Panc1 (cell line): Measurements from ENCODE around the gene OR2M5. TPM values are rescaled to one million over a fixed set of nuclear protein-coding genes. Genes with fewer than 3 reads are reported as not detected.

ENCODE experiments used
- ATAC-seq: fragments of 200-7000 bp; cut with Tn5 transposase; 2 replicates; pipeline ENCODE4 v1.9.1; 2020; ENCODE audit warnings: mild to moderate bottlenecking, moderate library complexity
- BruUV-seq: library from RNA; stranded (reverse); fragments of 400-500 nt; replicated peaks from 2 replicates; lab custom pipeline; 2021; lab: Mats Ljungman, UMichigan
- CTCF ChIA-PET: fragments of 300-600 bp; sonication (Branson Sonifier 250); formaldehyde crosslinking; loops from one replicate; lab custom pipeline; 2022; ENCODE audit warnings: antibody characterized with exemption; lab: Charles Lee
- POLR2A ChIA-PET: fragments of 300-600 bp; sonication (Branson Sonifier 250); formaldehyde crosslinking; loops from one replicate; lab custom pipeline; 2022; ENCODE audit warnings: antibody characterized with exemption; lab: Charles Lee
- DNase-seq: peaks from one replicate; pipeline ENCODE4 v3.0.0-alpha.2; 2010; ENCODE audit warnings: low read depth, low spot score
- H3K27ac ChIP-seq: 2 replicates; pipeline ENCODE4 v1.5.1; 2011; ENCODE audit warnings: mild to moderate bottlenecking, low read length, inconsistent platforms
- H3K27me3 ChIP-seq: fragments of 200-500 bp; sonication (Bioruptor generic); 2 replicates; pipeline ENCODE4 v1.6.0; 2014; ENCODE audit warnings: low read length, inconsistent platforms; ENCODE audit not compliant: control insufficient read depth, insufficient read depth
- H3K36me3 ChIP-seq: fragments of 200-500 bp; sonication (Bioruptor generic); 2 replicates; pipeline ENCODE4 v1.5.1; 2014; ENCODE audit warnings: inconsistent platforms, mild to moderate bottlenecking, low read length, moderate library complexity; ENCODE audit not compliant: control insufficient read depth, insufficient read depth
- H3K4me1 ChIP-seq: 2 replicates; pipeline ENCODE4 v1.5.1; 2011; ENCODE audit warnings: inconsistent platforms, mild to moderate bottlenecking, low read length, moderate library complexity; ENCODE audit not compliant: control insufficient read depth, insufficient read depth
- H3K4me3 ChIP-seq, 2 experiments: 2 replicates each; pipeline ENCODE4 v1.5.1; 2011 to 2012; ENCODE audit warnings: low read depth in 2 of 2, low read length in 2 of 2, mild to moderate bottlenecking in 2 of 2, inconsistent platforms in 1 of 2, moderate library complexity in 1 of 2
- H3K9me3 ChIP-seq: fragments of 200-500 bp; sonication (Bioruptor generic); 2 replicates; pipeline ENCODE4 v1.5.1; 2014; ENCODE audit warnings: low read depth, mild to moderate bottlenecking, inconsistent platforms, low read length, moderate library complexity; ENCODE audit not compliant: control insufficient read depth, insufficient read depth
- POLR2AphosphoS5 ChIP-seq: IDR thresholded peaks from 2 replicates; pipeline ENCODE4 v1.6.1; 2012; ENCODE audit warnings: mild to moderate bottlenecking, low read depth, low read length, moderate library complexity
- REST ChIP-seq, 2 experiments: IDR thresholded peaks; 2 replicates each; pipeline ENCODE4 v1.6.1; 2011 to 2012; ENCODE audit warnings: low read depth in 2 of 2, control low read depth in 1 of 2, low read length in 1 of 2, mild to moderate bottlenecking in 1 of 2, moderate library complexity in 1 of 2; ENCODE audit not compliant: insufficient read depth in 1 of 2
- SIN3A ChIP-seq: IDR thresholded peaks from 2 replicates; pipeline ENCODE4 v1.6.1; 2012; ENCODE audit warnings: low read depth, mild to moderate bottlenecking, low read length, moderate library complexity, borderline replicate concordance; ENCODE audit not compliant: insufficient read depth
- TCF7L2 ChIP-seq: IDR thresholded peaks from 2 replicates; pipeline ENCODE4 v1.6.1; 2011; ENCODE audit warnings: mild to moderate bottlenecking, low read depth, low read length, inconsistent platforms
- in situ Hi-C: cut with HindIII; loops from 2 replicates; pipeline ENCODE4 v1.10.0; 2016; ENCODE audit warnings: low sequenced_read_pairs, low pct_unique_long_range_greater_than_20kb
- intact Hi-C: fragments of 100-400 bp; cut with micrococcal nuclease; formaldehyde crosslinking; loops from one replicate; pipeline ENCODE4 v1.10.0; 2022; ENCODE audit not compliant: unreplicated experiment
- total RNA-seq: library from RNA; stranded (reverse); gene quantifications from one replicate; pipeline ENCODE4 v1.2.1, GENCODE V29; 2021; ENCODE audit not compliant: unreplicated experiment
- TF ChIP-seq, protein P1 (sequence below): fragments of 450-650 bp; IDR thresholded peaks from 2 replicates; pipeline ENCODE4 v1.5.1; 2017; ENCODE audit warnings: mild to moderate bottlenecking

OR2M5 gene
- total RNA-seq, 1 experiment from 2014 or later: not detected

DNA sequence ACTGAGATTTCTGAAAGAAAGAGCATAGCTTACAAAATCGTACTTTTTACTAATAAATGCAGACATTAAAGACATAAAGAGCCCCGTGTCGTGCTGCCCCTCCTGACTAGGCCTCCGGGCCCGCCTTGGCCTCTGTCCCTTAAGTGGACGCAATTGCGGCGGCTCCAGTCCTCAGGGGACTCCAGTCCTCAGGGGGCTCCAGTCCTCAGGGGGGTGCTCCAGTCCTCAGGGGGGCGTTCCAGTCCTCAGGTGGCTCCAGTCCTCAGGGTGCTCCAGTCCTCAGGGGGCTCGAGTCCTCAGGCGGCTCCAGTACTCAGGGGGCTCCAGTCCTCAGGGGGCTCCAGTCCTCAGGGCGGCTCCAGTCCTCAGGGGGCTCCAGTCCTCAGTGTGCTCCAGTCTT, 19.1 kb downstream of the OR2M5 start:
- TF ChIP-seq SIN3A (no peak), TCF7L2 (no peak), POLR2AphosphoS5 (no peak), REST (IDR thresholded peaks at IDR 0.05; ENCODE audit: insufficient read depth in 1 of 2, low read depth in 2 of 2, low read length in 1 of 2) (no peak)
- TF ChIP-seq, protein P1, sequence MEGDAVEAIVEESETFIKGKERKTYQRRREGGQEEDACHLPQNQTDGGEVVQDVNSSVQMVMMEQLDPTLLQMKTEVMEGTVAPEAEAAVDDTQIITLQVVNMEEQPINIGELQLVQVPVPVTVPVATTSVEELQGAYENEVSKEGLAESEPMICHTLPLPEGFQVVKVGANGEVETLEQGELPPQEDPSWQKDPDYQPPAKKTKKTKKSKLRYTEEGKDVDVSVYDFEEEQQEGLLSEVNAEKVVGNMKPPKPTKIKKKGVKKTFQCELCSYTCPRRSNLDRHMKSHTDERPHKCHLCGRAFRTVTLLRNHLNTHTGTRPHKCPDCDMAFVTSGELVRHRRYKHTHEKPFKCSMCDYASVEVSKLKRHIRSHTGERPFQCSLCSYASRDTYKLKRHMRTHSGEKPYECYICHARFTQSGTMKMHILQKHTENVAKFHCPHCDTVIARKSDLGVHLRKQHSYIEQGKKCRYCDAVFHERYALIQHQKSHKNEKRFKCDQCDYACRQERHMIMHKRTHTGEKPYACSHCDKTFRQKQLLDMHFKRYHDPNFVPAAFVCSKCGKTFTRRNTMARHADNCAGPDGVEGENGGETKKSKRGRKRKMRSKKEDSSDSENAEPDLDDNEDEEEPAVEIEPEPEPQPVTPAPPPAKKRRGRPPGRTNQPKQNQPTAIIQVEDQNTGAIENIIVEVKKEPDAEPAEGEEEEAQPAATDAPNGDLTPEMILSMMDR: no peak
- ATAC-seq (no peak), DNase-seq (no peak)
- Histone ChIP-seq H3K27me3 (no peaks in the 10 kb centered on the region), H3K4me3 (no peak overlapping the region), H3K9me3 (no peaks in the 10 kb centered on the region), H3K4me1 (no peaks in the 10 kb centered on the region), H3K36me3 (no peaks in the 10 kb centered on the region), H3K27ac (no peak overlapping the region)
- ChIA-PET CTCF (no interaction called here), POLR2A (no interaction called here)
- no TSS peak for BruUV-seq
- intact Hi-C loops (no loop called here), in situ Hi-C loops (no loop called here)

- ATAC-seq (no peak), DNase-seq (no peak)
- H3K27me3 ChIP-seq: no peaks in the 10 kb centered on the region
- intact Hi-C loops (no loop called here), in situ Hi-C loops (no loop called here)
- H3K36me3 ChIP-seq: no peaks in the 10 kb centered on the region
- no peak for TF ChIP-seq SIN3A
- no peak for TF ChIP-seq POLR2AphosphoS5
- no peak for TF ChIP-seq REST (IDR thresholded peaks at IDR 0.05; ENCODE audit: insufficient read depth in 1 of 2, low read depth in 2 of 2, low read length in 1 of 2)
- H3K4me3 ChIP-seq: no peak overlapping the region
- H3K27ac ChIP-seq: no peak overlapping the region
- no TSS peak for BruUV-seq
- POLR2A ChIA-PET: no interaction called here
- no peaks in the 10 kb centered on the region for H3K4me1 ChIP-seq
- H3K9me3 ChIP-seq: no peaks in the 10 kb centered on the region
- CTCF ChIA-PET: no interaction called here
These were observed 20.2 kb downstream of the OR2M5 start for GRCh38 chr1:248165186-248165585.
